Spleen (tissue), 11 donors: ENCODE data around the gene TAL1. TPM values are rescaled to one million over a fixed set of nuclear protein-coding genes. Genes with fewer than 3 reads are reported as not detected.

Source experiments
- DNase-seq: peaks from one replicate; pipeline ENCODE4 v3.0.0-alpha.2; 2020
- H3K27ac ChIP-seq, 8 donors: fragments of 200-600 bp; sonication (generic) in 7 of 8; 1 replicate in 4 of 8; 2 replicates in 4 of 8; pipeline versions ENCODE4 v1.5.0 to v1.8.0; 2016 to 2021; ENCODE audit warnings: inconsistent platforms in 4 of 8, mild to moderate bottlenecking in 4 of 8, moderate library complexity in 1 of 8
- H3K27me3 ChIP-seq, 7 donors: fragments of 200-600 bp; sonication (generic) in 6 of 7; replicated peaks in 1 of 7; 1 replicate in 4 of 7; 2 replicates in 3 of 7; pipeline versions ENCODE4 v1.5.0 to v1.8.0; 2016 to 2021; ENCODE audit warnings: inconsistent platforms in 3 of 7, mild to moderate bottlenecking in 1 of 7
- H3K36me3 ChIP-seq, 6 donors: fragments of 200-600 bp; sonication (generic) in 5 of 6; 1 replicate in 4 of 6; 2 replicates in 2 of 6; pipeline versions ENCODE4 v1.5.0 to v1.8.0; 2016 to 2021; ENCODE audit warnings: inconsistent platforms in 2 of 6
- H3K4me1 ChIP-seq, 6 donors: fragments of 200-600 bp; sonication (generic) in 5 of 6; 1 replicate in 3 of 6; 2 replicates in 3 of 6; pipeline versions ENCODE4 v1.5.0 to v1.8.0; 2016 to 2021; ENCODE audit warnings: inconsistent platforms in 3 of 6
- H3K4me3 ChIP-seq, 8 donors: fragments of 200-600 bp; sonication (generic) in 7 of 8; 1 replicate in 4 of 8; 2 replicates in 4 of 8; pipeline versions ENCODE4 v1.5.0 to v1.8.0; 2016 to 2021; ENCODE audit warnings: inconsistent platforms in 4 of 8, mild to moderate bottlenecking in 4 of 8, moderate library complexity in 2 of 8
- H3K9me3 ChIP-seq, 8 donors: fragments of 200-600 bp; sonication (generic) in 7 of 8; 1 replicate in 4 of 8; 2 replicates in 4 of 8; pipeline versions ENCODE4 v1.5.0 to v1.8.0; 2016 to 2021; ENCODE audit warnings: inconsistent platforms in 4 of 8
- POLR2A ChIP-seq, 3 donors: fragments of 450-650 bp; IDR thresholded peaks; one replicate each; pipeline ENCODE4 v1.5.1; 2017; ENCODE audit warnings: antibody characterized with exemption in 3 of 3, mild to moderate bottlenecking in 1 of 3
- POLR2AphosphoS5 ChIP-seq, 3 donors: sonication (generic); formaldehyde crosslinking; IDR thresholded peaks; one replicate each; pipeline ENCODE4 v1.5.1; 2017; ENCODE audit warnings: antibody characterized with exemption in 3 of 3
- WGBS, 5 donors: extraction: QIAGEN DNeasy Blood & Tissue Kit in 3 of 5; methylation state at CpG; one replicate each; pipeline versions ENCODE4 v1.1.5 to v1.1.7; 2013 to 2018; 5-methylcytosine and 5-hydroxymethylcytosine counted together
- intact Hi-C: fragments of 100-400 bp; cut with DNase I; formaldehyde crosslinking; loops from one replicate; pipeline ENCODE4 v1.15.0; 2023; ENCODE audit warnings: low total_unique reads
- polyA plus RNA-seq, 3 donors: library from polyadenylated mRNA; stranded (reverse); fragments of 200-250 nt; gene quantifications; one replicate each; pipeline ENCODE4 v1.2.1, GENCODE V29; 2013
- total RNA-seq, 7 donors: library from RNA; depleted of rRNA in 3 of 7; stranded (reverse); fragments of >200 nt in 3 of 7; fragmentation: NEBNext Ultra II Directional in 4 of 7; extraction: Animal tissue kit (Norgen Biotek cat#: 25700) in 4 of 7; gene quantifications; one replicate each; pipeline versions ENCODE4 v1.1.0 to v1.2.1, GENCODE V29; 2016 to 2021
- TF ChIP-seq, protein P1 (sequence below), 11 experiments: fragments of 200-600 bp in 7 of 11; fragments of 450-650 bp in 4 of 11; sonication (generic) in 4 of 11; IDR thresholded peaks in 8 of 11; conservative IDR thresholded peaks in 3 of 11; 1 replicate in 7 of 11; 2 replicates in 4 of 11; pipeline versions ENCODE4 v1.4.0 to v1.8.0; 2016 to 2021; ENCODE audit warnings: antibody characterized with exemption in 11 of 11, inconsistent platforms in 4 of 11, mild to moderate bottlenecking in 1 of 11
- donor health status: healthy with polysubstance abuse.
- donor health status: DM: no; HTN: no; CAD: no; lungs with moderate emphysema.
- donor health status: DM: no; HTN: no; CAD: no.
- donor health status: Bipolar disorder and iron deficiency.
- donor health status: healthy.
- donor health status: DM: no; HTN: no; CAD: no.
- donor health status: DM: yes; HTN: yes; CAD: no.

The TAL1 gene
- total and polyA plus RNA-seq, 10 donors, result 2.9 to 24.5 (median 14.0) TPM

DNA sequence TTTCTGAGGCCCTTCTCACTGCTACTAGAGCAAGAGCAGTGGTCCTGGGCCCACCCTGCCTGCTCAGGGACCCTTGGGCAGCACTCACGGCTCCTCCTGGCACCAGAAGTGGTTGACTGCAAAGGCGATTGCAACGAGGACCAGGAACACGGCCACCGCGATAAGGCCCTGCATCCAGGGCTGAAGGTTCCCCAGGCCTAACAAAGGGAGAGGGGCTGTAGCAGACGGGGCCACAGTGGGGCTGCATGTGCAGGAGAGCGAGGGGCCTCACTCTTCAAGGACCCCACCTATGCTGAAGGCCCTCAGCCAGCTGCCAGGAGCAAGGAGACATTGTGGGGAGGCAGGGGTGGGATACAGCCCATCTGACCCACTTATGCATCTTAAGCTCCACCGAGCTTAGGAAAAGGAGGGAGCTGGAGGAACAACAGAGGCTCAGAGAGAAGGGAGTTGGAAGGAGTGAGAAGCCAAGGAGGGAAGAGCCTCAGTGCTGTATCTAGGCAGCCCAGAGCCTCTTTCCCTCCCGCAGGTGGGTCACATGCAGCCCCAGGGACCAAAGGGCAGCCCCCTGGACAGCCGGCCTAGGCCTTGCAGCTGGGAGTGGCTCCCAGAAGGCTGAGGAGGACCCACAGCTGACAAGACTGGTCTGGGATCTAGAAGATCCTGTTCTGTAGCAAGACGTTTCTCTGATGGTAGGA lies 44.6 kb downstream of the TAL1 start:
- Histone ChIP-seq H3K27ac (no peak overlapping the region), H3K27me3 (peaks cover 0 to 17% (median 0%) of the 10 kb centered on the region in 7 donors), H3K9me3 (no peaks in the 10 kb centered on the region), H3K36me3 (no peaks in the 10 kb centered on the region), H3K4me3 (no peak overlapping the region), H3K4me1 (peaks cover 0 to 22% (median 4%) of the 10 kb centered on the region in 6 donors)
- 71 to 97% (median 84%) methylated on average over 5 to 12 of the region's 12 CpGs for WGBS, 5 donors
- intact Hi-C loops, result no loop called here
- DNase-seq, result peak; percentile 63
- TF ChIP-seq POLR2AphosphoS5 (IDR thresholded peaks at IDR 0.05), result no peak
- TF ChIP-seq POLR2A (IDR thresholded peaks at IDR 0.05), result no peak
- TF ChIP-seq, protein P1, sequence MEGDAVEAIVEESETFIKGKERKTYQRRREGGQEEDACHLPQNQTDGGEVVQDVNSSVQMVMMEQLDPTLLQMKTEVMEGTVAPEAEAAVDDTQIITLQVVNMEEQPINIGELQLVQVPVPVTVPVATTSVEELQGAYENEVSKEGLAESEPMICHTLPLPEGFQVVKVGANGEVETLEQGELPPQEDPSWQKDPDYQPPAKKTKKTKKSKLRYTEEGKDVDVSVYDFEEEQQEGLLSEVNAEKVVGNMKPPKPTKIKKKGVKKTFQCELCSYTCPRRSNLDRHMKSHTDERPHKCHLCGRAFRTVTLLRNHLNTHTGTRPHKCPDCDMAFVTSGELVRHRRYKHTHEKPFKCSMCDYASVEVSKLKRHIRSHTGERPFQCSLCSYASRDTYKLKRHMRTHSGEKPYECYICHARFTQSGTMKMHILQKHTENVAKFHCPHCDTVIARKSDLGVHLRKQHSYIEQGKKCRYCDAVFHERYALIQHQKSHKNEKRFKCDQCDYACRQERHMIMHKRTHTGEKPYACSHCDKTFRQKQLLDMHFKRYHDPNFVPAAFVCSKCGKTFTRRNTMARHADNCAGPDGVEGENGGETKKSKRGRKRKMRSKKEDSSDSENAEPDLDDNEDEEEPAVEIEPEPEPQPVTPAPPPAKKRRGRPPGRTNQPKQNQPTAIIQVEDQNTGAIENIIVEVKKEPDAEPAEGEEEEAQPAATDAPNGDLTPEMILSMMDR (IDR thresholded peaks at IDR 0.05 in 8 of 11, conservative IDR thresholded peaks at IDR 0.05 in 3 of 11), result no peak

DNA sequence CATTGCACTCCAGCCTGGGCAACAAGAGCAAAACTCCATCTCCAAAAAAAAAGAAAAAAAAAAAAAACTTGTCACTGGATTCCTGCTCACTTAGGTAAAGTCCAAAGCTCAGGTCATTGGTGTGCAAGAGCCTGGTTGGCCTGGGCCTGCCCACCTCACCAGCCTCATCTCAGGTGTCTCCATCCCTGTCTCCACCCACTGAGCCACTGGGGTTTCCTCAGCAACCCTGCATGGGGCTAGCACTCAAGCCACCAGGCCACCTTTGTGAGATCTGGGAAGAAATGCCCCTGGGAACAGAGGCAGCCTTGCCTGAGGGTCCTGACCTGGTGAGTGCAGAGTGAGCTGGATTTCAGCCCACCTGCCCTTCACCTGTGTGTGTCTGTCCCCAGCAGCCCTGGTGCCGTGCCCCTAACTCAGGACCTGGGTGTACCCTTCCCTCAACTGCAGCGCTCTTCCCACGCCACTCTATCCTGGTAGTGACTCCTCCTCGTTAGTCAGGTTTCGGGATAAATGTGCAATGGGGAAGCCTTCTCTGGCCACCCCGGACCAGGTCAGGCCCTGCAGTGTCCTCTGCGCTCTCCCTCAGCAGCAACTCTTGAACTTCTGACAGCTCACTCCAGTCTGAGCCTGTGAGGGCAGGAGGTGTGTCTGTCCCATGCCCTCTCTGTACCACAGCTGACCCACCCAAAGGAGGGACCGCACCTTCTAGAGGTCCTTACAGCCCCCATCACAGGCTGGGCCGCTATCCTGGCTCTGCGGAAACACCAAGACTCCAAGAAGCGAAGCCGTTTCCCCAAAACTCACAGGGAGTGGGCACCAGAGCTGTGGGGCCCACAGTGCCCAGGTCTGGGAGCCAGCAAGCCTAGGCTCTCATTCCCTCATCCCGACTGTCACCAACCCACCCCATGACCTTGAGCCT lies 45.5 kb downstream of the TAL1 start:
- 92 to 97% (median 94%) methylated on average over 12 to 13 of the region's 13 CpGs for WGBS, 5 donors
- DNase-seq, result peak; percentile 69
- H3K9me3 ChIP-seq, result no peaks in the 10 kb centered on the region
- TF ChIP-seq POLR2AphosphoS5 (IDR thresholded peaks at IDR 0.05), result no peak
- no peak for TF ChIP-seq POLR2A (IDR thresholded peaks at IDR 0.05)
- TF ChIP-seq, protein P1 (IDR thresholded peaks at IDR 0.05 in 8 of 11, conservative IDR thresholded peaks at IDR 0.05 in 3 of 11), result no peak
- no peaks in the 10 kb centered on the region for H3K36me3 ChIP-seq
- H3K27ac ChIP-seq, result no peak overlapping the region
- H3K4me1 ChIP-seq, result peaks cover 0 to 13% (median under 1%) of the 10 kb centered on the region in 6 donors
- peaks cover 0 to 21% (median 0%) of the 10 kb centered on the region in 7 donors for H3K27me3 ChIP-seq
- intact Hi-C loops, result no loop called here
- H3K4me3 ChIP-seq, result no peak overlapping the region

DNA sequence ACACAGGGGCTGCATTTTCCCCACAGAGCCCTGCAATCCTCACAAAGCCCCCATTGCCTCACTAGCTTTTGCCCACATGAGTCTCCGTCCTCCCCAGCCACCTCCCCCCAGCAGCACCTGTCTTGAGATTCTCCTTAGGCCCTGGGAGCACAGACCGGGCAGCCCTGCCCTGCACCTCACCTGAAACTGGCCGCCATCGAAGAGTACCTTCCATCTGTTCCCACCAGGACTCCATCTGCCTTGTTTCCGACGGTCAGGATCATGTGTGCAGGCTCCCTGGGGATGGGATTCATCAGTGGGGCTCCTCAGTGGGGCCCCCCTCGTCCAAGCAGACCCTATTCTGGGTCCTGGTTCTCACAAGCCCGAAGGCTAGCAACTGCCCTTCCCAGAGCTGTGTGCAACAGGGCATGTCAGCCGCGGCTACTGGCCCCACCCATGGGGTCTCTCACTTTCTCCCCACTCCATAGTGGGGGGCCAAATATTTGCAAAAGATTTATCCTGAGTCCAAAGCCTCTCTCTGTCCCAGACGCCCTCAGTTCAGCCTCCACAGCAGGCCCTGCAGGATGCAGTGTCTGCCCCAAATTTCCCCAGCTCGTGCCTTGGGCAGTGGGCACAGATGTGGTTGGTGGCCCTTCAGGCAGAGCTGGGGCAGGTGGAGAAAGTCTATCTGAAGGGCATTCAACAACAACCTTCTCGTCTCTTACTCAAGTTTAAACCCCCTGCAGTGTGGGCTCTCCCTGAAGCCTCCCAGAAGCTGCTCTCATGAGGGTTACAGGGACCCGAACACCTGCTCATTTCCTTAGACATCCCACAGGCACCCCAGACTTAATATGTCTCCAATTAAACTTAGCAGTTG lies 47.0 kb downstream of the TAL1 start:
- 84 to 91% (median 87%) methylated on average over 14 of the region's 14 CpGs for whole genome bisulfite sequencing, 5 donors
- H3K4me3 ChIP-seq, result no peak overlapping the region
- intact Hi-C loops, result no loop called here
- TF ChIP-seq POLR2A (IDR thresholded peaks at IDR 0.05), result no peak
- TF ChIP-seq POLR2AphosphoS5 (IDR thresholded peaks at IDR 0.05), result no peak
- TF ChIP-seq, protein P1 (IDR thresholded peaks at IDR 0.05 in 8 of 11, conservative IDR thresholded peaks at IDR 0.05 in 3 of 11), result no peak
- H3K9me3 ChIP-seq, result no peaks in the 10 kb centered on the region
- no peak overlapping the region for H3K27ac ChIP-seq
- no peaks in the 10 kb centered on the region for H3K36me3 ChIP-seq
- H3K4me1 ChIP-seq, result peaks cover 0 to 5% (median under 1%) of the 10 kb centered on the region in 6 donors
- peak; percentile 48 for DNase-seq
- H3K27me3 ChIP-seq, result peaks cover 0 to 36% (median 2%) of the 10 kb centered on the region in 7 donors
